Right atrium auricular region (tissue), 2 donors: ENCODE measurements around the gene SLMAP. TPM values are rescaled to one million over a fixed set of nuclear protein-coding genes. Genes with fewer than 3 reads are reported as not detected.

Experiments used
- DNase-seq: peaks from one replicate; pipeline ENCODE4 v3.0.0-alpha.2; 2019; ENCODE audit warnings: low spot score
- H3K27ac ChIP-seq, 2 donors: fragments of 200-600 bp; sonication (generic); 1 replicate in 1 of 2; 2 replicates in 1 of 2; pipeline ENCODE4 v1.5.1; 2016 to 2019
- H3K27me3 ChIP-seq, 2 donors: fragments of 200-600 bp; sonication (generic); one replicate each; pipeline versions ENCODE4 v1.5.1 to v1.6.0; 2017 to 2019
- H3K36me3 ChIP-seq: fragments of 200-600 bp; sonication (generic); one replicate; pipeline ENCODE4 v1.5.1; 2016
- H3K4me1 ChIP-seq, 2 donors: fragments of 200-600 bp; sonication (generic); one replicate each; pipeline versions ENCODE4 v1.5.1 to v1.6.0; 2017 to 2019
- H3K4me3 ChIP-seq, 2 donors: fragments of 200-600 bp; sonication (generic); 1 replicate in 1 of 2; 2 replicates in 1 of 2; pipeline ENCODE4 v1.5.1; 2017 to 2019; ENCODE audit warnings: mild to moderate bottlenecking in 1 of 2, moderate library complexity in 1 of 2
- H3K9me3 ChIP-seq, 2 donors: fragments of 200-600 bp; sonication (generic); one replicate each; pipeline ENCODE4 v1.5.1; 2019
- CTCF ChIP-seq, 2 donors: fragments of 200-600 bp; sonication (generic); IDR thresholded peaks; one replicate each; pipeline ENCODE4 v1.5.1; 2019; ENCODE audit warnings: antibody characterized with exemption in 2 of 2
- total RNA-seq, 2 donors: library from RNA; depleted of rRNA; stranded (reverse); fragments of >200 nt; gene quantifications; one replicate each; pipeline ENCODE4 v1.1.0, GENCODE V29; 2016

Gene SLMAP
- total RNA-seq, 2 donors from 2014 or later = 220 to 256 TPM

GRCh38 chr3:57919987-57920386, 163.9 kb downstream of the SLMAP start:
- Histone ChIP-seq H3K4me1 (peaks cover 0 to 11% of the 10 kb centered on the region in 2 donors), H3K27ac (no peak overlapping the region), H3K4me3 (no peak overlapping the region), H3K36me3 (peaks cover 93% of the 10 kb centered on the region), H3K9me3 (no peaks in the 10 kb centered on the region), H3K27me3 (no peaks in the 10 kb centered on the region)
- no peak for TF ChIP-seq CTCF (IDR thresholded peaks at IDR 0.05)
- no peak for DNase-seq

- peaks cover 93% of the 10 kb centered on the region for H3K36me3 ChIP-seq
- no peaks in the 10 kb centered on the region for H3K9me3 ChIP-seq
- no peaks in the 10 kb centered on the region for H3K27me3 ChIP-seq
Observed at GRCh38 chr3:57923101-57923500, 167.0 kb downstream of the SLMAP start.

GRCh38 chr3:57923752-57924151, 167.6 kb downstream of the SLMAP start:
- peaks cover 93% of the 10 kb centered on the region for H3K36me3 ChIP-seq
- H3K27ac ChIP-seq = no peak overlapping the region
- H3K4me1 ChIP-seq = peaks cover 0 to 11% of the 10 kb centered on the region in 2 donors

More at GRCh38 chr3:57923101-57923500, 167.0 kb downstream of the SLMAP start:
- no peak for TF ChIP-seq CTCF (IDR thresholded peaks at IDR 0.05)
- DNase-seq = no peak
- H3K4me3 ChIP-seq = no peak overlapping the region
- no peak overlapping the region for H3K27ac ChIP-seq
- peaks cover 0 to 11% of the 10 kb centered on the region in 2 donors for H3K4me1 ChIP-seq

GRCh38 chr3:57927166-57927565, 171.1 kb downstream of the SLMAP start:
- Histone ChIP-seq H3K27ac (no peak overlapping the region), H3K4me3 (no peak overlapping the region), H3K27me3 (no peaks in the 10 kb centered on the region), H3K9me3 (no peaks in the 10 kb centered on the region), H3K36me3 (peaks cover 88% of the 10 kb centered on the region), H3K4me1 (peaks cover 0 to 11% of the 10 kb centered on the region in 2 donors)
- no peak for DNase-seq
- no peak for TF ChIP-seq CTCF (IDR thresholded peaks at IDR 0.05)

More at GRCh38 chr3:57923752-57924151, 167.6 kb downstream of the SLMAP start:
- no peak for TF ChIP-seq CTCF (IDR thresholded peaks at IDR 0.05)
- no peak for DNase-seq
- no peak overlapping the region for H3K4me3 ChIP-seq
- H3K27me3 ChIP-seq = no peaks in the 10 kb centered on the region
- H3K9me3 ChIP-seq = no peaks in the 10 kb centered on the region

- Histone ChIP-seq H3K4me3 (no peak overlapping the region), H3K27ac (no peak overlapping the region), H3K27me3 (no peaks in the 10 kb centered on the region), H3K9me3 (no peaks in the 10 kb centered on the region), H3K4me1 (peaks cover 0 to 6% of the 10 kb centered on the region in 2 donors), H3K36me3 (peaks cover 91% of the 10 kb centered on the region)
- no peak for DNase-seq
- TF ChIP-seq CTCF (IDR thresholded peaks at IDR 0.05) = no peak
Observed at GRCh38 chr3:57927916-57928315, 171.8 kb downstream of the SLMAP start.

- peaks cover 0 to under 1% of the 10 kb centered on the region in 2 donors for H3K4me1 ChIP-seq
- DNase-seq = no peak
- no peaks in the 10 kb centered on the region for H3K27me3 ChIP-seq
- peaks cover 87% of the 10 kb centered on the region for H3K36me3 ChIP-seq
- no peak for TF ChIP-seq CTCF (IDR thresholded peaks at IDR 0.05)
- no peaks in the 10 kb centered on the region for H3K9me3 ChIP-seq
- H3K27ac ChIP-seq = no peak overlapping the region
- no peak overlapping the region for H3K4me3 ChIP-seq
Observed at GRCh38 chr3:57928511-57928910, 172.4 kb downstream of the SLMAP start.
